Tibial nerve (tissue), 4 donors: ENCODE data around the gene ATP13A5.

ENCODE experiments used
- CTCF ChIP-seq, 5 experiments: fragments of 200-600 bp in 3 of 5; fragments of 450-650 bp in 2 of 5; sonication (generic) in 3 of 5; IDR thresholded peaks; one replicate each; pipeline ENCODE4 v1.5.1; 2016 to 2019; ENCODE audit warnings: antibody characterized with exemption in 5 of 5, mild to moderate bottlenecking in 3 of 5, moderate library complexity in 2 of 5
- EP300 ChIP-seq, 2 donors: sonication (generic); formaldehyde crosslinking; IDR thresholded peaks; one replicate each; pipeline ENCODE4 v1.6.1; 2017; ENCODE audit warnings: antibody characterized with exemption in 2 of 2, mild to moderate bottlenecking in 1 of 2
- POLR2A ChIP-seq, 2 donors: fragments of 450-650 bp; IDR thresholded peaks; one replicate each; pipeline ENCODE4 v1.6.1; 2017; ENCODE audit warnings: antibody characterized with exemption in 2 of 2, mild to moderate bottlenecking in 2 of 2, moderate library complexity in 2 of 2

- TF ChIP-seq CTCF (IDR thresholded peaks at IDR 0.05) (no peak), POLR2A (IDR thresholded peaks at IDR 0.05) (no peak), EP300 (IDR thresholded peaks at IDR 0.05) (no peak)
These were observed 77.1 kb downstream of the ATP13A5 start for GRCh38 chr3:193301433-193301832.
